GM18870 (cell line): Measurements from ENCODE around the gene LGALSL.
"Not testable (repeated sequence)": the region's sequence is repeated elsewhere in the genome, so short reads cannot be mapped to it uniquely, and the experiment has no call there.

Source experiments
- ATAC-seq: cut with Tn5 transposase; IDR thresholded peaks from one replicate; pipeline ENCODE4 v1.9.1; 2021; ENCODE audit warnings: moderate library complexity; ENCODE audit not compliant: unreplicated experiment

The LGALSL gene

GRCh38 chr2:64442277-64442676 lies 11.7 kb upstream of the LGALSL start:
- no peak for ATAC-seq

- no peak for ATAC-seq
Measured at GRCh38 chr2:64442801-64443429, 11.0 kb upstream of the LGALSL start.

GRCh38 chr2:64445970-64446369 lies 8.0 kb upstream of the LGALSL start:
- ATAC-seq, result not testable (repeated sequence)

GRCh38 chr2:64447317-64448040 lies 6.5 kb upstream of the LGALSL start:
- no peak for ATAC-seq

GRCh38 chr2:64448041-64448426 lies 5.9 kb upstream of the LGALSL start:
- no peak for ATAC-seq

- ATAC-seq, result no peak
Measured at GRCh38 chr2:64451051-64451450, 2.9 kb upstream of the LGALSL start.

- ATAC-seq, result no peak
Measured at GRCh38 chr2:64454386-64455332, 697 bp downstream of the LGALSL start.

- no peak for ATAC-seq
Measured at GRCh38 chr2:64455545-64455944, 1.6 kb downstream of the LGALSL start.

GRCh38 chr2:64456293-64456692 lies 2.3 kb downstream of the LGALSL start:
- ATAC-seq, result no peak

DNA sequence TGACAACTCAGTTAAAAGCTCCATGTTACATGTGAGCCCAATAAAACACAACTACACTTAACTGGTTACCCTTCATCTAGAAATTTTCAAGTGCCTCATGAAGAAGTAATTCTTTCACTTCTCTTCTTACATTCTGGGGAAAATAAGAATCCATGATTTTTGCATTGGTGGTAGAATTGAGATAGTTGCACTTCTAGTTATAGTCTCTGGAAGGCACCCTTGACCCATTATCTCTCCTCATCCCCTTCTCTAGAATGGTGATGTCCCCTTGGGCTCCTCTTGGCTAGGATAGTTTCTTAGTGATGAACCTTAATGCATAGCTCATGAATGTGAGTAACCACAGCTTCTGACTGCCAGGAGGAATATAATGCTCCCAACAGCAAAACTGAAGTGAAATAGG lies 3.6 kb downstream of the LGALSL start:
- ATAC-seq, result no peak

DNA sequence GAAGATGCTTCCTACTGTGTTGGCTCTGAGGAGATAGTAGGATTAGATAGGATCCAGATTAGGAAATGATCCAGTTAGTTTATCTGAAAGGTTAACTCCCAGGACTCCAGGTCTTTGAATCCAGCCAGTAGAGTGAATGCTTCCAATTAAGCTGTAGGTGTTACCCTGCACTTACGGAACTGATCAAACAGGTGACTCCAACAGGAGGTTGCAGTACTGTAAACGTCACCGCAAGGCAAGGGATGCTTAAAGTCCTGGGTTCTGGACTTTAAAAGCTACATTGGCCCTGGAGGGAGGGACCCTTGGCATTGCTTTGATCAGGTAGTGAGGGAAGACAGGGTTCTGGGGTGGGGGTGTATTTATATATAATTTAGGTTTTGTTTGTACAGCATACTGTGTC lies 5.6 kb downstream of the LGALSL start:
- no peak for ATAC-seq

DNA sequence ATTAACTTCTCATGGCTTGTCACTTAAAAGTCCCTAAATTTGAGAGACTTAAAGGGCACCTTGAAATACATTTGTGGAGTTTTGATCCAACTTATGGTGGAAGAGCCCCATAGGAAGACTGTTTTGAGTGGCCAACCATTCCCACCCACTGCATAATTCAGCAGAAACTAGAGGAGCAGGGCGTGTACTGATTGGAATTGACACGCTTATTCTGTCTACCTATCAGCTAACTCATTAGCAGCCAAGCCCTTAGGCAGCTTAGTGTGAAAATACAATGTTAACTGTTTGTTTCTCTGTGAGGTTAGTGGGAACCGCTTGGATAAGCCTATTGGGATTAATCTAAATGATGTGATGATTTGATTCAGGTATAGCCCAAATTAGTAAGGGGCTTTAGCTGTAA lies 6.4 kb downstream of the LGALSL start:
- no peak for ATAC-seq

- ATAC-seq, result no peak
Measured at GRCh38 chr2:64461271-64462058, 7.5 kb downstream of the LGALSL start.

DNA sequence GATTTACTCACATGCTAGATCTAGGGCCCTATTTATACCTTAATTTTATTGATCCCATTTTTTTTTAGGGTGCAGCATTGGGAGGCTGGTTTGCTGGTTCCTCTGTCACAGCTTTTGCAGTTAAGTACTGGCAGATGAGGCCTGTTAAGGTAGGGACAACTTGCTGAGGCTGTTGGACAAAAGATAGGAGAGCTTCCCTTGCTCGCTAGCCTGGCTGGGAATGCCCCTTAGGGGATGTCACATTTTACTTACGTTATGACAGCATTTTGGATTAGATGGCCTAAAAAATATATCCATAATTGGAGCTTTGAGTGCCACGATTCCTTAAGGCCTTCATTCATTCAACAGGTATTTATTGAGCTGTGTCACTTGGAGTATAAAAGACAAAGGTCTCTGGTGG lies 8.2 kb downstream of the LGALSL start:
- no peak for ATAC-seq

DNA sequence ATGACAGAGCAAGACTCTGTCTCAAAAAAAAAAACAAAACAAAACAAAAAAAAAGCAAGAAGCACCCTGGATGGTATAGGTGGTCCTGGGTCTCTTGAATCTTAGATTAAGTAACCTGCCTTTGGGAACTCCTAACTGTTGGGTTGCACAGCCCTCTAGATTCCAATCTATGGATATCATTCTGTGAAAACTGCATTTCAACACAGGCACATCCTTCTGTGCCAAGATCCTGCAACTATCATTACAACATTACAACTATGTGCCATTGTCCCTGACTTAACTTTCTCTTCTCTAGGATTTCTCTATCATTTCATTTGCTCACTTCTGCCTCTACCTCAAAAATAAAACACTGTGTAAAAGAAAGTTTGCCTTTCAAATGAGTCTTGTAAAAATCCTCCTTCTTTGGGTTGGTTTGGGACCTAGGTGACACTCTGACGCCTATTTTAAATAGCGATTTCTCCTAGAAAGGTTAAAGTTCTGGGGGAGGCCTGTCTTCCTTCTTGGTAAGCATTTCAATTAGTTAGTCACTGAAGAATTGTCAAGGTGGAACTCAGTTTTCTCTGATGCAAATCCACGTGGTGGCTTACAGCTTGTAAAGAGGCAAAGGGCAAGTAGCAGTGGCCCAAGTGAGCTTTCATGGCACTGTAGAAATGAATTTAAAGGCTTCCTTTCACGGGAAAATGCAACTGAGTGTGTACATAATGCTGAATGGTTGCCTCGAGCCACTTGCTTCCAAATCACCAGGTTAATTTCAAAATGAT lies 9.2 kb downstream of the LGALSL start:
- no peak for ATAC-seq

DNA sequence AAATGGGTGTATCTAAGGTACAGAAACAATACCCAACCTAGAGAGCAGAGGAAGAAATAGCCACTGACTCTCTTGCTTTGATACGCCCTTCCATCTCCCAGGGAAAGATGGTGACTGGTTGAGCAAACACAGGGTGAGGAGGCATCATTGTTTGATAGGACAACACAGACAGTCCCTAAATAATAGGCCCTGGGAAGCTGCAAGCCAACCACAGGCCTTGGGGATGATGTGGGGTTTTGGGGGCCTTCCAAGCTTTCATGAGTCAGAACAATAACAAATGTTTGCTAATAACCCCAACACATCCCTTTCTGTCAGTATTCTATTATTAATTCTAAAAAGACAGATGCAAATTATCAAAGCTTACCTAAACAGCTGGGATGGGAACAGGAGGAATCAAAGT lies 9.8 kb downstream of the LGALSL start:
- ATAC-seq, result no peak

DNA sequence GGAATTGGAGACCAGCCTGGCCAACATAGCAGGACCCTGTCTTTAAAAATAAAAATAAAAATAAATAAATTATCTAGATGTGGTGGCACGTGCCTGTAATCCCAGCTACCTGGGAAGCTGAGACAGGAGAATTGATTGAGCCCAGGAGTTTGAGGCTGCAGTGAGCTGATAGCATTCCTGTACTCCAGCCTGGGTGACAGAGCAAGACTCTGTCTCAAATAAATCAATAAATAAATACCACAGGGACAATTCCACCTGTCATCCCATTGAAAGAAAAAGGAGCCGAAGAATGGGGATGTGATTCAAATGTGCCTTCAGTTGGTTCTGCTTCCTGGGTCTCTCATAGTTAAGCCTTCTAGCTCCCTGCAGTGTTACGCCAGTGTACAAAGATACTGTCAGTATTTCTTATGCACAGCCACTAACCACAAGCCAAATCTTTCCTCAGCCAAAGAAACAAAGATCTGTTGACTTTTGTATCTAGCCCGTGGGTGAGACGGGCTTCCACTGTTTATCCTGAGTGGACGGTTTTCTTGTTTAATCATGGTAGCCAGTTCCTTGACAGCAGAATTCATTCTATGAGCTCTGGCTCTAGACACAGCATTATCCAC lies 12.6 kb downstream of the LGALSL start:
- no peak for ATAC-seq

DNA sequence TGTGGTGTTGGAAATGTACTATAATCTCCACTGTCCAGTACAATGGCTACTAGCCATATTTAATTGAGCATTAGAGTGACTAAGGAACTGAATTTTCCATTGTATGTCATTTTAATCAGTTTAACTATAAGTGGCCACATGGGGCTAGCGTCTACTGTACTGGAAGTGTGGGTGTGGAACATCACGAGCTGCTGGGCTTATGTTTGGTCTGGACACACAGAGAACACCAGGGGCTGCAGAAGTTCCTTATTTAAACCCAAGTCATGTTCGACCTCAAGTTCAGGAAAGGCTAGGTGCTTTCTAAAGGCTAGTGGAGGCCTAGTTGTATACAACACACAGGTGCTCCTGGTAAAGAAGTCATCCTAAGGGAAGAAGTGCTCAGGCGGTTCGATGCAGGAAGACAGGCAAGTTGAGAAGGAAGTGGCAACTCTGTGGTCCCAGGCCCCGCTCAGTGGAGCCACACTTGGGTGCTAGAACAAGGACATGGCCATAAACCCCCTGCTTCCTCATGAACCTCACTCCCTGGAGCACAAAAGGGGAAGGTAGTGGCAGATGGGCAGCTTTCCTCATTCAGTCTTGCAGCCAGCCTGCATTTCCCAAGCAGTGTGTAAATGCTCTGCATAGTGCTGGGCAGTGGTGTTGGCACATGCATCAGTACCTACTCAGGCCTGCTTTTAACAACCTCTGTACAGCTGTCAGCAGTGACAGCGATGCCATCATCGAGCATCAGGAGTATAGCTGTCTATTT lies 13.3 kb downstream of the LGALSL start:
- ATAC-seq, result no peak

GRCh38 chr2:64469261-64469660 lies 15.3 kb downstream of the LGALSL start:
- ATAC-seq, result no peak
